HG02943 (cell line): ENCODE measurements around the gene GLI3.

Experiments
- ATAC-seq: cut with Tn5 transposase; IDR thresholded peaks from one replicate; pipeline ENCODE4 v1.9.1; 2021; ENCODE audit warnings: mild to moderate bottlenecking, low read depth, moderate library complexity; ENCODE audit not compliant: unreplicated experiment

Gene GLI3

DNA sequence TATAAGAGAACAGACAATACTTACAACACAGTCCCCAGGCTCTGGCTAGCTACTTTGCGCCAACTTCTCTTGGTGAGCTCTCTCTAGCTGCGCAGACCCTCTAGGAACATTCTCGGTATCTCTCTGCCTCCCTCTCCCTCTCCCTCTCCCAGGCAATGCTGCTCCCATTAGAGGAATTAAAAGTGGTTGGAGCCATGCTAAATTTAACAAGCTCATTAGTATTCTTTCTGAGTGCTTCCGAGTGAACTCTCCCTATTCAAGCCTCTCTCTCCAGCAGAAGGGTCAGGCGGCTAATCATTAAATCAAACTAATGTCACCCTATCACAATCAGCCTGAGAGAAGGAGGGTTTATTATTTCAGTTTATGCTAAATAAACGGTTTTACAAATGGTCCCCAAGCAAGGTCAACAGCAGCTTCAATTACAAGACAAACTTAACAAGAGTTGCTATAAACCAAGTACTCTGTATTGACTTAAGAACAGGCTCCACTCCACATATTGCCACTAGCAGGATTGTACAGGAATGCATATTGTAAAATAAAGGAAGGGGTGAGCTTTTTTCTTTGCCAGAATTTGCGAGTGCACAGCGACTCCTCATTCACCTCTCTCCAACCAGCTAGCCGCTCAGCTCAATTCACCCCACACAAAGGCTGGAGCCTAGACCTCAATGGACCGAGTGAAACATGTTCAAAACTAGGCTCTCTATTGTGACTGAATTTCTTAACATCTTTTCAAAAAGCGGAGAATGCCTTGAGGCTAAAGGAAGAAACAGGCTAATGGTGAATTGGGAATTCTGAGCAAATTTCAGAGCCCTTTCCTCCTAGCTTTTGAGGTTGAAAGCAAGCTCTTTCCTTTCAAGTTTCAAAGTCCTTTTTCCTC lies 84.4 kb downstream of the GLI3 start:
- ATAC-seq = no peak

DNA sequence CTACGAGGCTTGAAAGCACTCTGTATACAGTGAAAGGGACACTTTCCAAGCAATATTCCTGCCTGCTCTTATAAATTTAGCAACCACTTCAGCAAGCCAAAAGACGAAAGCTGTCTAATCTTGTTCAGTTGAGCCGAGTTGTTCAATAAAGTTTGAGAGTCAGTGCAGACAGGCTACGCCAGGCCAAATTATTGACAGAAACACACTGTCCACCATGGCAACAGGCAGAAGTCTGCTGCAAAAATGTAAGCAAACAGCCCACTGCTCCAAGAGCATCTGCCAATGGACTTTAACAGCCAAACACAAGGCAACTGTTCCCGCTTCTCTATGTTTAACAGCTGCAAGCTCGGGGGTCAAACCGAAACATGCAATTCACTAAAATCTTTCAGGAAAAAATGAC lies 85.7 kb downstream of the GLI3 start:
- ATAC-seq = no peak

DNA sequence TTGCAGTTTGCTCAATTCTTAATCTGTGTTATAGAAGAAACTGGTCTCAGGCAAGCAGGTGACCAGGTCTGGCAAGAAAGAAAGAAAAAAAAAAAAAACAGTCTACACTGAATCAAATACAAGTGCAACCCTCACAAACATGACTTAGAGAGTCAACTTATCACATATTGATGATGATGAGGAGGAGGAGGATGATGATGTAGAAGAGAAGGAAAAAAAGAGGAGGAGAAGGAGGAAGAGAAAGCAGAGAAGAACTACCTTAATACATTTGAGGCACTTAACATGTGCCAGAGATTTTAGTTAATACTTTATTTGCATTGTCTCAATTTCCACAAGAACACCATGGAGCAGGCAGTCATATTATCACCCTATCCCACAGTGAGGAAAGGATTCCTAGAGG lies 91.5 kb downstream of the GLI3 start:
- ATAC-seq = no peak

- no peak for ATAC-seq
Observed at GRCh38 chr7:42144604-42145003, 92.4 kb downstream of the GLI3 start.

DNA sequence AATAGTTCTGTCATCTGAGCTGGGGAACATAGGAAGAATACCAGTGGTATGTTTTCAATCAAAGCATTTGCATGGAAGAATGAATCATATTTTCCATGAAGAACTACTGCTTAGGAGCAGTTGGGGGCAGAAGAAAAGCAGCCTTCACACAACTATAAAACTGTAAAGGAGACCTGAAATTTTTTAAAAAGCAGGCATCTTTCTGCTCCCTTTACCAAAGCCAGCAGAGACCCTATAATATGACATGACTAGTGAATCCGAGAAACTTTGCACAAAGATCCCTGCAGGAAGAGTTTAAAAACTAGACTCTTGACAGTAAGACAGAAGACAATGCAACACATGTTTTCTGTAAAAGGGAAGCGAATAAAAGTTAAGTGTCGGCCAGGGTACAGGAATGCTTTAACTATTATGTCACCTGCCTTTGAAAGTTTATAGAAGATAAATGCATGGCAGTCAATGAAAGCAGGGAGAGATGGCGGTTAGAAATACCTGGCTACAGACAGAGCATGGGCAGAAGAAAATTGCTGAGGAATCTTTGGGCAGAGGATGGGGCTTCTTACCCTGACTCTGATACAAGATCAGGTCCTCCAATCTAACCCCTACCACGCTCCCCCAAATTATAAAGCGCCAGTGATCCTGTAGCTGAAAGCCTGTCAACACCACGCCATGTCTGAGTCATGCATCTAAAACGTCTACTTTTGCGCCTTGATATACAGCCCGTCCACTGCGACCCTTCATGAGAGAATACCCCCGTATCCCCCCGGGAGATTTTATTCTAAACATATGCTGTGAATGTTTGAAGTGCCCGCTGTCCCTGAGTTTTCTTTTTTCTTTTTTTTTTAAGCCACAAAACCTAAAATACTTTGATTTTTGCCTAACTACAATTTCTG lies 93.1 kb downstream of the GLI3 start:
- ATAC-seq = no peak

DNA sequence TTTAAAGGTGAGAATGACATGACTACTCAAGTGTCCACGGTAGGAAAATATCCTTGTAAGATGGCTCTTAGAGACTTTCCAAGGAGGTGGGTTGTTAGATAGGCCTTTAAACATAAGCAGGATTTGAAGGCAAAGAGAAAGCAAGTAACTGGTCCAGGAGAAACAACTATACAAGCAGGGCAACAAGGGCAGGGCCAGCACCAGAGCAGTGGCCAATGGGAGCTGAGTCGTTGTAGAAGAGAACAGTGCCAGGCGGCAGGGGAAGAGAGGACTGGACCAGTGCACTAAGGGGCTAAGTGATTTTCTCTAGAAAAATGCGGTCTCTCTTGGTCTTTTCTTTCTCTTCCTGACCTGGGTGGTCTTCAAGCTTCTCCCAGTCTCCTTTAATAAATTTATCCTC lies 94.9 kb downstream of the GLI3 start:
- ATAC-seq = no peak

DNA sequence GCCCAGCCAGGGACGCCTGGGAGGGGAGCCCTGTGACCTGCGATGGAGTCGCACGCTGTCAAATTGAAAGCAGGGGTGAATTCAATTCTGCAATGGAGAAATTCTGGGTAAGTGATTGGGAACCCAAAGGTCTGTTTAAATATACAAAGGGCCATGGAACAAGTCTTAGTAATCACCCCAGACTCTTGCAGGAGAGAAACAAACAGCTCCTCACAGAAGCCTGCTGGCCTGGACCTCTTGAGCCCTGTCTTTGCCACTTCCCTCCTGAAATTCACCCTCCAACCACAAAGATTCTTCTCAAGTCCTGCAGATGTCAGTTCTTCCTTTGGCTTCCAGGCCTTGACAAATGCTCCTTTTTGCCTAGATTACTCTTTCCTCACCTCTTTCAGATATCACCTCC lies 97.3 kb downstream of the GLI3 start:
- ATAC-seq = no peak

DNA sequence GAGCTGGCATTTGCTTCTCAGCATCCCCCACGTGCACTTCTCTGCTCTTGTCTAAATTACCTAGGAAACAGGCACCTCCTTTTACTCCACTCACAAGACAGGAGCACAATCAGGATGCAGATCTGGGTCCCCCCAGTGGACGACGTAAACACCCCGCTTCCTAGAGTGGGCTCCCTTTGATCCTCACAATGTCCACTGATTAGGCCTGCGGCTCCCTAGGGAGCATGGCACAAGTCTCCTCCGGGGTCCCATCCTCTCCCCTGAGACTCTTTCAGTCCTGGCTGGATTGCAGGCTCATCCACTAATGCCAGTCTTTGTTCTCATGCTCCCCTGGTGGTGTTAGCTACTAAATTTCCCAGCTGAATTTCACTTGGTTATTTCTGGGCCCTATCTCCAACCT lies 98.3 kb downstream of the GLI3 start:
- ATAC-seq = no peak

DNA sequence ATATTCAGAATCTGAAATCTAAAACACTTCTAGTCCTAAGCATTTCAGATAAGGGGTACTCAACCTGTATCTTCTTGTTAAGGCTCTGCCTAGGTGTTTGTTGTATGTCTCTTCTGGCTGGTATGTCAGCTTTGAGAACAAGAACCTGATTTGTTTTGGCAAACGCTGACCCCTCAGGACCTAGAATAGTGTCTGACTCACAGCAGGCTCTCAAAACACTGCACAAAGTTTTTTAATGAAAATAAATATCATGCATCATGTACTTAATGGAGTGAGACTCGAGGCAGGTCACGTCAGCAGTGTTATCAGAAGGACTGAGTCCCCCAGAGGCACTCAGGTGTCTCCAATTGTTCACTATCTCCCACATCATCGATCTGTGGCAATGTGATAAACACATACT lies 99.1 kb downstream of the GLI3 start:
- no peak for ATAC-seq

- ATAC-seq = no peak
Observed at GRCh38 chr7:42137431-42137830, 99.6 kb downstream of the GLI3 start.

DNA sequence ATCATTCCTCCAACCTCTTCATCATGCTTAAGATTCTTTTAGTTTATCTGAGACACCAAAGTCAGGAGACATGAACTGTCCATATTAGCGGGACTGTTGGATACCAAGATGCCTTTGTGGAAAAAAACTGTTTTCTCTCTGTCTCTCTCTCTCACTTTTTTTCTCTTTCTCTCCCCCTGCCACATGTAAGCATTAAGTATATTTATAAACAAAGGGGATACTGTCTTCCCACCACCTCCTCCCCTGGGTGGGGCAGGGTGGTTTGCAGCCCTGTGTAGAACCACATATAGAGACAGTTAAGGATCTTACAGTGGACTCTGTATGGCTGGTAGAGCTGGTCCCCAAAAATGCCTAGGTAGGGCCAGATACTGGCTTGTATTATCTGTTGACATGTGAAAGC lies 101.3 kb downstream of the GLI3 start:
- no peak for ATAC-seq

GRCh38 chr7:42134276-42134876 lies 102.6 kb downstream of the GLI3 start:
- no peak for ATAC-seq

DNA sequence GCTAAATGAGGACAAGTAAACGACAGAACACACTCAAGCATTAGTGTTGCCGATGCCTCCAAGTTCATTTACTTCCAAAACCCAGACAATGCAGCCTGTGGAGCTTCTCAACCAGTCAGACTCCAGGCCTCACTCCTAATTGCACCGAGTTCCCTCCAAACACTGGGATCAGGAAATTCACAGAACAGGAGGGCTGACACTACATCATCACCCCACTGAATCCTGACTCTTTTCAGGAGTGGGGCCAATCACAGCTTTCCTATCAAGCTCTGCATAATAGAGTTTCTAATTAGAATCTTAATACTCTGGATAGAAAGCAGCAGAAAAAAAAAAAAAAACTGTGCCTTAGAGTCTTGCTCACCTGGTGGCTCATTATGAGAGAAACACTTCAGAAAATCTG lies 103.7 kb downstream of the GLI3 start:
- ATAC-seq = no peak

DNA sequence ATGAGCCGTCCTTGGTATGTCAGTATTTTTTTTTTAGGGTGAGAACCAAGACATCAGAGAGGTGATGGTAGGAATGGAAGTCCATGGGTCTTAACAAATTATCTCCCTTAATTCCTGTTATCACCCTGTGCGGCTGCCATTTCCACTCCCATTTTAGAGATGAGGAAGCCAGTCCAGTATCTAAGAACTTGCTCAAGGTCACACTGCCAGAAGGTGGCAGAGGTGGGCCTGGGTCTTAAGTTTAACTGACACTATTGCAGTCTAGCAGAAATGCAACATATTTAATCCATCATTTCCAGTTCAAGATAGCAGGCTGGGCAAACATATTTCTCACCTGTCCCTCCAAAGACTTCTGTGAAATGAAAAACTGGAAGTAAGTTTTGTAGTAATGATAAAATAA lies 108.3 kb downstream of the GLI3 start:
- ATAC-seq = no peak

DNA sequence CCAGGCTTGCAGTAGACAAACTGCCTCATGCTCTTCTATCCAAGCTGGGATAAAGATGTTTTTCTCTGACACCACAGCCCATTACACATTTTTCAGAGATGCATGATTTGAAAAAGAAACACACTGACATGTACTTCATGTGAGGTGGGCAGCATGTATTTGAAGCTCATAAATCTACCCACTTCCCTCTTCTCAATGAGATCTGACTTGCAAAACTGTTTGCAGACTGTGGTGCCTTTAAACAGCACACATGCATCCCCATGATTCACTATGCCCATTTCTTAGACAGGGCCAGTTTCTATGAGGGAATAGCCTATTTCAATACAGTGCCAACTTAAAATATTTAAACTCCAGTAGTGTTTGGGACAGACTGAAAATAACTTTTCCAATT lies 109.8 kb downstream of the GLI3 start:
- ATAC-seq = no peak

GRCh38 chr7:42126475-42127231 lies 110.4 kb downstream of the GLI3 start:
- no peak for ATAC-seq

- ATAC-seq = no peak
Observed at GRCh38 chr7:42125321-42125720, 111.7 kb downstream of the GLI3 start.

GRCh38 chr7:42123716-42124115 lies 113.3 kb downstream of the GLI3 start:
- ATAC-seq = no peak

DNA sequence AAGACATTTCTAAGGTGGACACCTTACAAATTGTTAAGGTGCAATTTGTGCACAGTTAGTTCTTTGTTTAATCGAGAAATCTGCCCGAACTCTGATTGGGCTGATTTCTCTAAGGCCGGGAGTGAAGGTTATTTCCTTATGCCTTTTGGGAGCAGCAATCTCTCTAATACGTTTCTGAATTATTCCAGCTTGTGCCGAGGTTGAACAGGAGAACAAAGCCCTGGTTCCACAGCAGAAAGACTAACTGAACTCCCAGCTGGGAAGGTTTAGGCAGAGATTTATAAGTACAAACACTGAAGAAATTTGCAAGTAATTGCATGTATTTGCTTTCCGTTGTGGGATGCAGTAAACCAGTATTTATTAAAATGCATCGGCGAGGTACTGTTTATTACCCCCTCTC lies 116.8 kb downstream of the GLI3 start:
- no peak for ATAC-seq

- ATAC-seq = no peak
Observed at GRCh38 chr7:42117201-42117600, 119.8 kb downstream of the GLI3 start.

GRCh38 chr7:42115795-42116194 lies 121.2 kb downstream of the GLI3 start:
- no peak for ATAC-seq
